Effector memory CD8-positive, alpha-beta T cell (primary cell): ENCODE results near the gene SLITRK5.

Experiments
- ATAC-seq: fragments of 150-1000 bp; cut with Tn5 transposase; replicated peaks from 2 replicates; pipeline ENCODE4 v1.10.0; 2021; ENCODE audit warnings: mild to moderate bottlenecking, moderate library complexity
- DNase-seq, 3 experiments: peaks; one replicate each; pipeline ENCODE4 v3.0.0; 2021
- H3K27ac Mint-ChIP-seq, 2 donors: one replicate each; pipeline ENCODE4 v1.8.0; 2022; ENCODE audit warnings: mild to moderate bottlenecking in 2 of 2, mixed read lengths in 2 of 2, moderate library complexity in 2 of 2
- H3K27me3 Mint-ChIP-seq, 2 donors: one replicate each; pipeline ENCODE4 v1.8.0; 2022; ENCODE audit warnings: mixed read lengths in 2 of 2
- H3K36me3 Mint-ChIP-seq: one replicate; pipeline ENCODE4 v1.8.0; 2022; ENCODE audit warnings: mild to moderate bottlenecking, moderate library complexity, mixed read lengths; ENCODE audit not compliant: insufficient read depth
- H3K4me1 Mint-ChIP-seq, 2 donors: one replicate each; pipeline ENCODE4 v1.8.0; 2022; ENCODE audit warnings: low read depth in 2 of 2, mixed read lengths in 2 of 2
- H3K4me3 Mint-ChIP-seq, 2 donors: one replicate each; pipeline ENCODE4 v1.8.0; 2022; ENCODE audit warnings: mild to moderate bottlenecking in 2 of 2, mixed read lengths in 2 of 2, moderate library complexity in 2 of 2
- H3K9me3 Mint-ChIP-seq, 2 donors: one replicate each; pipeline ENCODE4 v1.8.0; 2022; ENCODE audit warnings: mixed read lengths in 2 of 2

SLITRK5 gene

GRCh38 chr13:87677496-87678371, 6.6 kb downstream of the SLITRK5 start:
- Mint-ChIP-seq H3K4me1 (peaks cover 0 to 9% of the 10 kb centered on the region in 2 donors), H3K27me3 (peaks cover 10 to 42% of the 10 kb centered on the region in 2 donors), H3K9me3 (no peaks in the 10 kb centered on the region), H3K27ac (no peak overlapping the region), H3K4me3 (peak overlapping the region; percentile 61 to 86), H3K36me3 (peaks cover 3% of the 10 kb centered on the region)
- DNase-seq (no peak), ATAC-seq (peak; percentile 73)

GRCh38 chr13:87678372-87678752, 7.2 kb downstream of the SLITRK5 start:
- no peak overlapping the region for H3K27ac Mint-ChIP-seq
- peak; percentile 17 for ATAC-seq
- no peak for DNase-seq
- no peaks in the 10 kb centered on the region for H3K9me3 Mint-ChIP-seq
- H3K27me3 Mint-ChIP-seq, result peaks cover 9 to 35% of the 10 kb centered on the region in 2 donors
- H3K4me3 Mint-ChIP-seq, result peak overlapping the region; percentile 61 to 86
- H3K4me1 Mint-ChIP-seq, result peaks cover 0 to 9% of the 10 kb centered on the region in 2 donors
- peaks cover 3% of the 10 kb centered on the region for H3K36me3 Mint-ChIP-seq

DNA sequence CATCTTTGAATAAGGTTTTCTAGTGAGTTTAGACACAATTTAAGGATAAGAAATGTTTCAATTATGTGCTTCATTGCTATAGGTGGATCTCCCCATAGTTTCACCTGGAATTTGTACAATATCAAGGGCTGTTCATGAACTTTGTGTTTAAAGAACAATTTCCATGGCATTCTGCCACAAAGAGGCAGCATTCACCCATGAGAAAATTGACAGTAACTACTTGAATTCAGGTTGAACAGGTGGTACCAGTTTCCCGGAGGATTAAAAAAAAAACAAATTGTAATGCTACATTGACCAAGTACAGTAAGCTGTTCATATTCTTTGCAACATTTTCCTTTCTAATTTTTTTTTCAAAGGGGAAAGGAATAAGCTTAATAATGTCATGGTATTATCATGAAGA, 9.1 kb downstream of the SLITRK5 start:
- DNase-seq, result no peak
- H3K27ac Mint-ChIP-seq, result no peak overlapping the region
- H3K4me1 Mint-ChIP-seq, result peaks cover 0 to 9% of the 10 kb centered on the region in 2 donors
- H3K9me3 Mint-ChIP-seq, result no peaks in the 10 kb centered on the region
- no peak for ATAC-seq
- H3K36me3 Mint-ChIP-seq, result peaks cover 3% of the 10 kb centered on the region
- H3K4me3 Mint-ChIP-seq, result no peak overlapping the region
- H3K27me3 Mint-ChIP-seq, result peaks cover 0 to 23% of the 10 kb centered on the region in 2 donors

GRCh38 chr13:87684850-87685742, 13.9 kb downstream of the SLITRK5 start:
- Mint-ChIP-seq H3K36me3 (no peaks in the 10 kb centered on the region), H3K9me3 (no peaks in the 10 kb centered on the region), H3K27ac (no peak overlapping the region), H3K27me3 (no peaks in the 10 kb centered on the region), H3K4me3 (no peak overlapping the region), H3K4me1 (no peaks in the 10 kb centered on the region)
- DNase-seq (no peak), ATAC-seq (no peak)

DNA sequence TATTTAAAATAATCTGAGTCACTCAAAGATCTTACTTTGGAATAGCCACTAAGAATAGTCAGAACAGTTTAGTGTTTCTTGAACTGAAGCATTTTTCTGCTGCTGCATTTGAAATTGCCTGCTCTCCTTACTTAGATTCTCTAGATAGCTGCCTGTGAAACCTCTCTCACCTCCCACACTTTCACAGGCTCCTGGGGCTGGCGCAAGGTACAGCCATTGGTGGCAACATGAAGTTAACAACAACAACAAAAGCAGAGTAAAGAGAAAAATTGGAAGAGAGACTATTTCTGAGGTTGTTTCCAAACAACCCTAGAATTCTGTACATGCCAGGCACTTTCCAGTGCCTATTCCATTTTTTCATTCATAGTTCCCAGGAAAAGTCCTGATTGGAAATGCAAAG, 25.3 kb downstream of the SLITRK5 start:
- no peak overlapping the region for H3K4me3 Mint-ChIP-seq
- H3K36me3 Mint-ChIP-seq, result no peaks in the 10 kb centered on the region
- no peak overlapping the region for H3K27ac Mint-ChIP-seq
- no peaks in the 10 kb centered on the region for H3K27me3 Mint-ChIP-seq
- DNase-seq (no peak), ATAC-seq (no peak)
- H3K4me1 Mint-ChIP-seq, result no peaks in the 10 kb centered on the region
- H3K9me3 Mint-ChIP-seq, result no peaks in the 10 kb centered on the region

DNA sequence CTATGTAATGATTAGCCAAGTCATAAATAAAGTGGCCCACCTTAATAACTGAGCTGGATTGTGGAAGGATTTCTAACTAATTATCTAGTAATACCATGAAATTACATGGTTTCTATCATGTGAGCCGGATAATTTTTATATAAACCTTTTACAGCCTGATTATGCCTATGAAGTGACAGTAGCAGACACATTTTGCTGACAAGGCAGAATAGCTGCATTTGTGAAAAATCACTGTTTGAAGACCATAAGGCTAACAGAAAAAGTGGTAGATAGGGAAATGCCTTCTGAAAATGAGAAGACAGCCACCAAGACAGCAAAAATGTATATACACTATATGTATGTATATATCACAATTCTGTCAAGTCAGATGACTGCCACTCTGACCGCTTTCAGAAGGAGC, 27.1 kb downstream of the SLITRK5 start:
- DNase-seq, result no peak
- H3K4me3 Mint-ChIP-seq, result no peak overlapping the region
- ATAC-seq, result no peak
- H3K36me3 Mint-ChIP-seq, result no peaks in the 10 kb centered on the region
- H3K27ac Mint-ChIP-seq, result no peak overlapping the region
- H3K27me3 Mint-ChIP-seq, result no peaks in the 10 kb centered on the region
- H3K4me1 Mint-ChIP-seq, result no peaks in the 10 kb centered on the region
- H3K9me3 Mint-ChIP-seq, result no peaks in the 10 kb centered on the region

DNA sequence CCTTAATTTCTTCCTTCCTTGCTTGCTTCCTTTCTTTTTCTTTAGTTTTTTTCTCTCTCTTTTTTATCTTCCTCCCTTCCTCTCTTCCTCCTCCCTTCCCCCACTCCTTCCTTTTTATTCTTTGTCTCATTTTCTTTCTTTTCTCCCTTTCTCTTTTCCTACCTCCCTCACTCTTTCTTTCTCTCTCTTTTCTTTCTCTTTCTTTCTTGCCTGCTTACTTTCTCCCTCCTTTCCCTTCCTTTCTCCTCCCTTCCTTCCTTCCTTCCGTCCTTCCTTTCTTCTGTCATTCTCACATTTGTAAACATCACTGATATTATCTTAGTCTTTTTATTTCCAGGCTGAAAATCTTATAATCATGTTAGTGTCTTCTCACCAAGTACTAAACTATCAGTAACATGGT, 38.8 kb downstream of the SLITRK5 start:
- Mint-ChIP-seq H3K36me3 (peaks cover 3% of the 10 kb centered on the region), H3K27me3 (no peaks in the 10 kb centered on the region)

GRCh38 chr13:87712012-87712411, 40.8 kb downstream of the SLITRK5 start:
- no peak overlapping the region for H3K4me3 Mint-ChIP-seq
- peaks cover 3% of the 10 kb centered on the region for H3K36me3 Mint-ChIP-seq
- ATAC-seq (no peak), DNase-seq (no peak)
- peaks cover 0 to 4% of the 10 kb centered on the region in 2 donors for H3K9me3 Mint-ChIP-seq
- no peak overlapping the region for H3K27ac Mint-ChIP-seq
- no peaks in the 10 kb centered on the region for H3K27me3 Mint-ChIP-seq
- H3K4me1 Mint-ChIP-seq, result no peaks in the 10 kb centered on the region

More for the DNA sequence above, 38.8 kb downstream of the SLITRK5 start:
- H3K9me3 Mint-ChIP-seq, result peaks cover 0 to 7% of the 10 kb centered on the region in 2 donors
- ATAC-seq (no peak), DNase-seq (no peak)
- H3K27ac Mint-ChIP-seq, result no peak overlapping the region
- H3K4me3 Mint-ChIP-seq, result no peak overlapping the region
- H3K4me1 Mint-ChIP-seq, result no peaks in the 10 kb centered on the region
